ENCODE results near the gene FGGY. TPM values are rescaled to one million over a fixed set of nuclear protein-coding genes. Genes with fewer than 3 reads are reported as not detected.
A peak's percentile ranks its signal among the peaks of the same experiment; 100 is the strongest.

FGGY gene
- total RNA-seq, 1 donor from 2014 or later = 16.4 TPM

- no peak for TF ChIP-seq CTCF (conservative IDR thresholded peaks at IDR 0.05)
- H3K9me3 Mint-ChIP-seq = peaks cover 4% of the 10 kb centered on the region
- DNase-seq (ENCODE audit: low read depth, low spot score) = no peak
- H3K27me3 Mint-ChIP-seq (ENCODE audit: low read depth) = no peaks in the 10 kb centered on the region
- H3K4me3 Mint-ChIP-seq = no peak overlapping the region
- H3K4me1 Mint-ChIP-seq = peaks cover 31% of the 10 kb centered on the region
- peaks cover 3% of the 10 kb centered on the region for H3K36me3 Mint-ChIP-seq (ENCODE audit: low read depth)
- no peak overlapping the region for H3K27ac Mint-ChIP-seq (ENCODE audit: unreplicated experiment)
Observed at GRCh38 chr1:59411147-59411546, 114.3 kb downstream of the FGGY start.

DNA sequence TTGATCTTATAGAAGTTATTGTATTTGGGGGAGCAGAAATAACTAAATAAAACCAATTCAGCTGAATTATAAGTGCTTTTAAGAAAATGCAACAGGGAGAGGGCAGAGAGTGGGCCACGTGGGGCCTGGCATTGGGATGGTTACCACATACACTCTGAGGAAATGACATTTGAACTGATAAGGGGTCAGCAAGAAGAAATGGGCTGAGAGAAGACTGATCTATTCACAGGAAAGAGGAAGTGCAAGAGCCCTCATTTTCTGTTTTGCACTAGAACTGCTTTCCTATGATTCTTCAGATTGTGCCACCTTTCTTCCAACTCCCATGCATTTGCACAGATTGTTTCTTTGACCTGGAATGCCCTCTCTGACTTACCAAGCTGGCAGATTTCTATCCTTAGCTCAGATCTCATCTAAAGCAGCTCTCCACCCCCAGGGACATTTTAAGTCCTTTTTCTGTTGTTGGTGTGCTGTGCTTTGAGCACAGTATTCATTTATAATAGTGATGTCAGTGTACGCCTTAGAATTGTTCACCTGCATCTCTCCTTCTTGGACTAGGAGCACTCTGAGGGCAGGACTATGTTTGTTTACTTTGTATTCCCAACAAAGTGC, 115.9 kb downstream of the FGGY start:
- H3K27me3 Mint-ChIP-seq (ENCODE audit: low read depth) = no peaks in the 10 kb centered on the region
- TF ChIP-seq CTCF (conservative IDR thresholded peaks at IDR 0.05) = no peak
- H3K4me3 Mint-ChIP-seq = no peak overlapping the region
- no peaks in the 10 kb centered on the region for H3K36me3 Mint-ChIP-seq (ENCODE audit: low read depth)
- no peaks in the 10 kb centered on the region for H3K9me3 Mint-ChIP-seq
- H3K27ac Mint-ChIP-seq (ENCODE audit: unreplicated experiment) = no peak overlapping the region
- no peak for DNase-seq (ENCODE audit: low read depth, low spot score)
- H3K4me1 Mint-ChIP-seq = peaks cover 21% of the 10 kb centered on the region

DNA sequence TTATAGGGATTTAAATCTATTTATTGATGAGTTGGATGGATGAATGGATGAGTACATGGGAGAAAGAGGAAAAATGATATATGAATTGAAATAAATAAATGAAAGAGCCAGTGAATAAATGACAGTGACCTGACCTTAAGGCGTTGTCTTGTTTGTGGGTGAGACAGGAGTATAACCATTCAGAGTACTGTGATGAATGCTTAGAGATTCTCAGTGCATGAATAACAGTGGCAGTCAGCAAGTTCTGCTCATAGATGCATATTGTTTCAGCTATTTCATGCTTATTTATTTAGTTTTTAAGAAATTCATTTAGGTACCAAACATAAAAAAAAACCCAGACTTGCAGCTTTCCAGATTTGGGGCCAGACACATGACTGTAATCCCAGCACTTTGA, 116.4 kb downstream of the FGGY start:
- H3K4me1 Mint-ChIP-seq = peaks cover 21% of the 10 kb centered on the region
- no peak overlapping the region for H3K4me3 Mint-ChIP-seq
- peaks cover 2% of the 10 kb centered on the region for H3K36me3 Mint-ChIP-seq (ENCODE audit: low read depth)
- no peak overlapping the region for H3K27ac Mint-ChIP-seq (ENCODE audit: unreplicated experiment)
- TF ChIP-seq CTCF (conservative IDR thresholded peaks at IDR 0.05) = no peak
- no peaks in the 10 kb centered on the region for H3K9me3 Mint-ChIP-seq
- H3K27me3 Mint-ChIP-seq (ENCODE audit: low read depth) = no peaks in the 10 kb centered on the region
- DNase-seq (ENCODE audit: low read depth, low spot score) = no peak

DNA sequence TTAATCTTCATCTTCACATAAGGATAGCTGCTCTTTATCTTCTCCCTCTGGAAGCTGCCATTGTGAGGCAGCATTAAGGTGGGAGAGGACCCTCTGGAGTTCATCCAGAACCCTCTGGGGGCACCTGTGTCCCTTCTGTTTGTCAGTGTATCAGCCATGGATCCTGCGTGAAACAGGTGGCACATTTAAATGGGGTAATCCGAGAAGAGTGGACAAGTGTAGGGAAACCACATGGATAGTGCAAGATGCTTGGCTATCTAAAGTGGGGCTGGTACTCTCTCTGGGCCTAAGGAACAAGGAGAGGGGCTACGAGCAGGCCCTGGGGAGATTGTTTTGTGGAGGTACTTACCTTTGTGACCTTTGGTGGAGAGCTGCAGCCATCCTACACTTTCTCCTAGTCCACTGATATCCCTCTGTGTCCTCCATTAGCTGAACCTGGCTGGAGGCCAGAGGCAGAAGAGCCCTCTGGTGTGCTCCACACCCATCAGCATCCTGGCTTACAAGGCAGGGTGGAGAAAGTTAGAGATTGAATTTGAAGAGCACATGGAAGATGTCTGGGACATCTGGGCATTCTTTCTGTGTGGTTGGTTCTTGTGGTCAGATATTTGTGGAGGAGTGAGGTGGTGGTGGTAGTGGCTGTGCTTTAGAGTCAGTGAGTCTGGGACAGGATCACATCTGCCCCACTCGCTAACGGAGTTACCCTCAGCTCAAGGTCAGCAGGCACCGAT, 117.7 kb downstream of the FGGY start:
- DNase-seq (ENCODE audit: low read depth, low spot score) = no peak
- Mint-ChIP-seq H3K27me3 (ENCODE audit: low read depth) (no peaks in the 10 kb centered on the region), H3K4me1 (peaks cover 11% of the 10 kb centered on the region), H3K27ac (ENCODE audit: unreplicated experiment) (peak overlapping the region; percentile 53), H3K9me3 (no peaks in the 10 kb centered on the region), H3K36me3 (ENCODE audit: low read depth) (peaks cover 3% of the 10 kb centered on the region), H3K4me3 (no peak overlapping the region)
- no peak for TF ChIP-seq CTCF (conservative IDR thresholded peaks at IDR 0.05)

- Mint-ChIP-seq H3K9me3 (no peaks in the 10 kb centered on the region), H3K27me3 (ENCODE audit: low read depth) (no peaks in the 10 kb centered on the region), H3K36me3 (ENCODE audit: low read depth) (peaks cover 3% of the 10 kb centered on the region), H3K4me1 (peaks cover 11% of the 10 kb centered on the region), H3K27ac (ENCODE audit: unreplicated experiment) (no peak overlapping the region), H3K4me3 (no peak overlapping the region)
- TF ChIP-seq CTCF (conservative IDR thresholded peaks at IDR 0.05) = no peak
- no peak for DNase-seq (ENCODE audit: low read depth, low spot score)
Observed at GRCh38 chr1:59415286-59415850, 118.5 kb downstream of the FGGY start.

Measured in neural crest cell (in vitro differentiated cells).